CD4-positive, alpha-beta memory T cell (primary cell): ENCODE data around the gene ZNF282. TPM values are rescaled to one million over a fixed set of nuclear protein-coding genes. Genes with fewer than 3 reads are reported as not detected.
"Not testable (repeated sequence)": the region's sequence is repeated elsewhere in the genome, so short reads cannot be mapped to it uniquely, and the experiment has no call there.

ENCODE experiments used
- CTCF ChIA-PET: fragments of 350-600 bp; sonication (Branson Sonifier 250); formaldehyde crosslinking; loops from one replicate; lab custom pipeline; 2021; ENCODE audit warnings: inconsistent platforms; ENCODE audit not compliant: partially characterized antibody; lab: Charles Lee
- POLR2A ChIA-PET: fragments of 350-600 bp; sonication (Branson Sonifier 250); formaldehyde crosslinking; loops from one replicate; lab custom pipeline; 2021; ENCODE audit not compliant: partially characterized antibody; lab: Charles Lee
- DNase-seq, 5 donors: peaks; one replicate each; pipeline versions ENCODE4 v3.0.0 to v3.0.0-alpha.2; 2020 to 2022; ENCODE audit warnings: mixed read lengths in 1 of 5
- H3K27ac ChIP-seq: one replicate; pipeline ENCODE4 v1.7.0; 2013; ENCODE audit warnings: low read depth, low read length
- H3K27me3 ChIP-seq: 2 replicates; pipeline ENCODE4 v1.7.0; 2013; ENCODE audit warnings: mild to moderate bottlenecking, low read length, moderate library complexity; ENCODE audit not compliant: insufficient read depth
- H3K36me3 ChIP-seq: 2 replicates; pipeline ENCODE4 v1.7.0; 2013; ENCODE audit warnings: mild to moderate bottlenecking, low read length, moderate library complexity; ENCODE audit not compliant: insufficient read depth
- H3K4me1 ChIP-seq: 2 replicates; pipeline ENCODE4 v1.7.0; 2013; ENCODE audit warnings: mild to moderate bottlenecking, low read length, moderate library complexity; ENCODE audit not compliant: insufficient read depth
- H3K4me3 ChIP-seq, 2 donors: one replicate each; pipeline ENCODE4 v1.7.0; 2013; ENCODE audit warnings: low read length in 2 of 2, mild to moderate bottlenecking in 1 of 2
- H3K9me3 ChIP-seq, 2 donors: one replicate each; pipeline ENCODE4 v1.7.0; 2013; ENCODE audit warnings: low read length in 2 of 2, control low read depth in 1 of 2; ENCODE audit not compliant: control insufficient read depth in 1 of 2
- H3K27ac Mint-ChIP-seq, 7 donors: one replicate each; pipeline ENCODE4 v1.8.0; 2020 to 2021; ENCODE audit warnings: mixed read lengths in 7 of 7, mild to moderate bottlenecking in 6 of 7, inconsistent platforms in 3 of 7, moderate library complexity in 3 of 7
- H3K27me3 Mint-ChIP-seq, 2 donors: one replicate each; pipeline ENCODE4 v1.8.0; 2020 to 2021; ENCODE audit warnings: mixed read lengths in 2 of 2
- H3K36me3 Mint-ChIP-seq, 2 donors: one replicate each; pipeline ENCODE4 v1.8.0; 2020 to 2021; ENCODE audit warnings: mixed read lengths in 2 of 2, inconsistent platforms in 1 of 2, mild to moderate bottlenecking in 1 of 2
- H3K4me1 Mint-ChIP-seq, 4 donors: one replicate each; pipeline ENCODE4 v1.8.0; 2020 to 2021; ENCODE audit warnings: mixed read lengths in 4 of 4, mild to moderate bottlenecking in 1 of 4
- H3K4me3 Mint-ChIP-seq, 8 donors: one replicate each; pipeline ENCODE4 v1.8.0; 2020 to 2021; ENCODE audit warnings: mixed read lengths in 8 of 8, mild to moderate bottlenecking in 7 of 8, moderate library complexity in 6 of 8, inconsistent platforms in 3 of 8
- H3K9me3 Mint-ChIP-seq, 8 donors: one replicate each; pipeline ENCODE4 v1.8.0; 2020 to 2021; ENCODE audit warnings: mixed read lengths in 8 of 8, mild to moderate bottlenecking in 5 of 8, inconsistent platforms in 3 of 8, moderate library complexity in 1 of 8
- intact Hi-C: fragments of 100-400 bp; cut with micrococcal nuclease; formaldehyde crosslinking; loops from one replicate; pipeline ENCODE4 v1.15.1; 2023
- polyA plus RNA-seq, 2 donors: library from polyadenylated mRNA; unstranded; fragments of 300-500 nt; fragmentation: Illumina TruSeq; gene quantifications; one replicate each; pipeline ENCODE4 v1.2.3, GENCODE V29; 2021
- total RNA-seq, 2 experiments: library from RNA; stranded (reverse); gene quantifications; one replicate each; pipeline ENCODE4 v1.2.3, GENCODE V29; 2021

Gene ZNF282
- total and polyA plus RNA-seq, 4 experiments from 2014 or later = 0.13 to 20.7 (median 10.5) TPM

DNA sequence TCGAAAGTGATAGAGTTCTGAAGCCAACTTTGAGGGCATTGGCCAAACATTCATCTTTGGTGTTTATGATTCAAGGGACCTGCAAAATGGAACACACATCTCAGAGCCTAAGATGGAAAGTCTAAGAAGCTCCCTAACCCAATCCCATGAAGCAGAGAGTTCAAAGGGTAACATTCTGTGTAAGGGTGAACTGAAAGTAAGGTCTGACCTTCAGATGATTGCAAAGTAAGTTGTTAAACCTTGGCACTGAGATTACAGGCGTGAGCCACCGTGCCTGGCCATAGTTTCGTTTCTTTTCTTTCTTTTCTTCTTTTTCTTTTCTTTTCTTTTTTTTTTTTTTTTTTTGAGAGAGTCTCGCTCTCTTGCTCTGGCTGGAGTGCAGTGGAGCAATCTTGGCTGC is 46.4 kb downstream of the ZNF282 start:
- DNase-seq = no peak
- intact Hi-C loops = no loop called here
- no peak overlapping the region for H3K4me3 ChIP-seq
- H3K9me3 ChIP-seq = no peaks in the 10 kb centered on the region
- Mint-ChIP-seq H3K9me3 (peaks cover 0 to 7% (median 0%) of the 10 kb centered on the region in 8 donors), H3K4me3 (peak overlapping the region in 7 of 8 donors; percentile 8 to 70 (median 50)), H3K27me3 (peaks cover 2 to 3% of the 10 kb centered on the region in 2 donors), H3K4me1 (peaks cover 33 to 53% (median 44%) of the 10 kb centered on the region in 4 donors), H3K36me3 (peaks cover 5 to 6% of the 10 kb centered on the region in 2 donors), H3K27ac (peak overlapping the region in 1 of 7 donors; percentile 68)
- no peaks in the 10 kb centered on the region for H3K27me3 ChIP-seq
- H3K4me1 ChIP-seq = peaks cover 26% of the 10 kb centered on the region
- H3K27ac ChIP-seq = no peak overlapping the region
- POLR2A ChIA-PET = interaction anchor here (0.7 to 2.4 kb wide), 3 partner anchors 20 to 1164 kb away, joined by 3 to 13 read pairs (median 3); partner anchors contain the start of gene ZNF783
- CTCF ChIA-PET = interaction anchor here (2.5 kb wide), 2 partner anchors 20 to 43 kb away, joined by 9 to 13 read pairs; partner anchors contain the start of gene ZNF783
- H3K36me3 ChIP-seq = no peaks in the 10 kb centered on the region

DNA sequence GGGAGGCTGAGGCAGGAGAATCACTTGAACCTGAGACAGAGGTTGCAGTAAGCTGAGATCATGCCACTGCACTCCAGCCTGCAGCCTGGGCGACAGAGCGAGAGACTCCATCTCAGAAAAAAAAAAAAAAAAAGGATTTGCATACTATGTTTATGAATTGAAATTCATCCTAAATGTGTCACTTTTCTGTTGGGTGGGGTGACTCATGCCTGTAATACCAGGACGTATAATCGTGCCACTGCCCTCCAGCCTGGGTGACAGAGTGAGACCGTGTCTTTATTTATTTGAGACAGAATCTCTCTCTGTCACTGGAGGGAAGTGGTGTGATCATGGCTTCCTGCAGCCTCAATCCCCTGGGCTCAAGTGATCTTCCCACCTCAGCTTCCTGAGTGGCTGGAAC is 49.9 kb downstream of the ZNF282 start:
- peaks cover 0 to 7% (median 0%) of the 10 kb centered on the region in 8 donors for H3K9me3 Mint-ChIP-seq
- H3K27me3 ChIP-seq = no peaks in the 10 kb centered on the region
- ChIA-PET POLR2A (no interaction called here), CTCF (no interaction called here)
- intact Hi-C loops = no loop called here
- no peak for DNase-seq
- H3K4me3 Mint-ChIP-seq = no peak overlapping the region
- H3K4me1 Mint-ChIP-seq = peaks cover 34 to 54% (median 39%) of the 10 kb centered on the region in 4 donors
- H3K36me3 ChIP-seq = peaks cover under 1% of the 10 kb centered on the region
- no peaks in the 10 kb centered on the region for H3K27me3 Mint-ChIP-seq
- no peaks in the 10 kb centered on the region for H3K9me3 ChIP-seq
- no peak overlapping the region for H3K4me3 ChIP-seq
- H3K27ac ChIP-seq = no peak overlapping the region
- peaks cover 20% of the 10 kb centered on the region for H3K4me1 ChIP-seq
- peaks cover 5 to 12% of the 10 kb centered on the region in 2 donors for H3K36me3 Mint-ChIP-seq
- peak overlapping the region in 2 of 7 donors; percentile 15 to 60 for H3K27ac Mint-ChIP-seq

- H3K9me3 Mint-ChIP-seq = peaks cover 0 to 7% (median 0%) of the 10 kb centered on the region in 8 donors
- Histone ChIP-seq H3K27ac (no peak overlapping the region), H3K36me3 (peaks cover 5% of the 10 kb centered on the region), H3K4me1 (peaks cover 15% of the 10 kb centered on the region), H3K27me3 (no peaks in the 10 kb centered on the region), H3K9me3 (no peaks in the 10 kb centered on the region), H3K4me3 (no peak overlapping the region)
- peaks cover 29 to 49% (median 35%) of the 10 kb centered on the region in 4 donors for H3K4me1 Mint-ChIP-seq
- ChIA-PET CTCF (no interaction called here), POLR2A (no interaction called here)
- no peaks in the 10 kb centered on the region for H3K27me3 Mint-ChIP-seq
- no peak for DNase-seq
- peak overlapping the region in 4 of 7 donors; percentile 15 to 69 (median 56) for H3K27ac Mint-ChIP-seq
- peaks cover 10 to 17% of the 10 kb centered on the region in 2 donors for H3K36me3 Mint-ChIP-seq
- intact Hi-C loops = no loop called here
- peak overlapping the region in 1 of 8 donors; percentile 17 for H3K4me3 Mint-ChIP-seq
Observed at GRCh38 chr7:149245744-149246143, 50.4 kb downstream of the ZNF282 start.

GRCh38 chr7:149248777-149249176 is 53.4 kb downstream of the ZNF282 start:
- H3K27ac ChIP-seq = no peak overlapping the region
- H3K36me3 ChIP-seq = peaks cover 30% of the 10 kb centered on the region
- no peak overlapping the region for H3K4me3 ChIP-seq
- H3K9me3 Mint-ChIP-seq = no peaks in the 10 kb centered on the region
- peak overlapping the region in 4 of 7 donors; percentile 10 to 62 (median 55) for H3K27ac Mint-ChIP-seq
- CTCF ChIA-PET = no interaction called here
- intact Hi-C loops = no loop called here
- H3K27me3 ChIP-seq = no peaks in the 10 kb centered on the region
- H3K27me3 Mint-ChIP-seq = no peaks in the 10 kb centered on the region
- H3K36me3 Mint-ChIP-seq = peaks cover 16 to 37% of the 10 kb centered on the region in 2 donors
- H3K4me1 Mint-ChIP-seq = peaks cover 20 to 32% (median 26%) of the 10 kb centered on the region in 4 donors
- POLR2A ChIA-PET = interaction anchor here (1.6 kb wide), 1 partner anchor 13 kb away, joined by 5 read pairs; the partner anchor contains the start of gene ZNF783
- peaks cover 4% of the 10 kb centered on the region for H3K4me1 ChIP-seq
- H3K4me3 Mint-ChIP-seq = no peak overlapping the region
- DNase-seq = no peak
- no peaks in the 10 kb centered on the region for H3K9me3 ChIP-seq

DNA sequence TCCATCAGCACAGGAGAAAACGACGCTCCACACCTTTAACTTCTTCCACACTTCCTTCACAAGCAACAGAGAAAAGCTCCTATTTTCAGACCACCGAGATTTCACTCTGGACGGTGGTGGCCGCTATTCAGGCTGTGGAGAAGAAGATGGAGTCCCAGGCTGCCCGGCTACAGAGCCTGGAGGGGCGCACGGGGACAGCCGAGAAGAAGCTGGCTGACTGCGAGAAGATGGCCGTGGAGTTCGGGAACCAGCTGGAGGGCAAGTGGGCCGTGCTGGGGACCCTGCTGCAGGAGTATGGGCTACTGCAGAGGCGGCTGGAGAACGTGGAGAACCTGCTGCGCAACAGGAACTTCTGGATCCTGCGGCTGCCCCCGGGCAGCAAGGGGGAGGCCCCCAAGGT is 54.8 kb downstream of the ZNF282 start:
- H3K27ac Mint-ChIP-seq, POLR2A ChIA-PET, intact Hi-C loops, DNase-seq, H3K4me3 Mint-ChIP-seq, H3K9me3 ChIP-seq, H3K4me1 ChIP-seq, H3K9me3 Mint-ChIP-seq, H3K27me3 ChIP-seq, H3K27ac ChIP-seq, H3K4me3 ChIP-seq, H3K27me3 Mint-ChIP-seq: not testable (repeated sequence)
- Mint-ChIP-seq H3K4me1 (peaks cover 16 to 24% (median 21%) of the 10 kb centered on the region in 4 donors), H3K36me3 (peaks cover 16 to 42% of the 10 kb centered on the region in 2 donors)
- CTCF ChIA-PET = interaction anchor here (1.4 kb wide), 1 partner anchor 12 kb away, joined by 4 read pairs; the partner anchor contains the start of gene ZNF783
- H3K36me3 ChIP-seq = peaks cover 38% of the 10 kb centered on the region

GRCh38 chr7:149251518-149251917 is 56.2 kb downstream of the ZNF282 start:
- intact Hi-C loops, H3K27ac Mint-ChIP-seq, H3K4me1 ChIP-seq, H3K4me3 ChIP-seq, H3K27ac ChIP-seq, H3K27me3 Mint-ChIP-seq, H3K9me3 ChIP-seq, H3K27me3 ChIP-seq, H3K4me3 Mint-ChIP-seq, H3K9me3 Mint-ChIP-seq, DNase-seq: not testable (repeated sequence)
- Mint-ChIP-seq H3K4me1 (peaks cover 9 to 15% (median 12%) of the 10 kb centered on the region in 4 donors), H3K36me3 (peaks cover 16 to 51% of the 10 kb centered on the region in 2 donors)
- CTCF ChIA-PET = interaction anchor here (2.7 kb wide), 1 partner anchor 10 kb away, joined by 15 read pairs; the partner anchor contains the start of gene ZNF783
- POLR2A ChIA-PET = interaction anchor here (2.2 kb wide), 1 partner anchor 10 kb away, joined by 8 read pairs; the partner anchor contains the start of gene ZNF783
- peaks cover 38% of the 10 kb centered on the region for H3K36me3 ChIP-seq

DNA sequence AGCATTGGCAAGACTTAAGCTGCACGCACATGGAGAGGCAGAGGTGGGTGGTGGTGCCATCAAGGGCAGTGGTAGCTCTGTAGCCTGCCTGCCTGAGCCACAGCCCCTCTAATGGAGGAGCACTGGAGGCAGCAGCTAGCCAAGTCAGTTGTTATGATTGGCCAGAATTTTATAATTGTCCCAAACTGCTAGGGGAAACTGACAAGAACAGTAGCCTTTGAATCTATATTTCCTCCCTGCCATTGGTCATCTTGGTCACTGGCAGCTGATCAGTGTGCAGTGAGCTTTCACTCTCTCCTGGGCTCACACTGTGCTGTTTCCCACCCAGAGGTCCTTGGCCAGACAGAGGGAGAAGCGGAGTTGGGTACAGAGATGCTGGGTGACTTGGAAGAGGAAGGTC is 57.0 kb downstream of the ZNF282 start:
- Mint-ChIP-seq H3K27me3 (no peaks in the 10 kb centered on the region), H3K4me3 (no peak overlapping the region), H3K9me3 (no peaks in the 10 kb centered on the region), H3K27ac (peak overlapping the region in 1 of 7 donors; percentile 29), H3K36me3 (peaks cover 16 to 51% of the 10 kb centered on the region in 2 donors), H3K4me1 (peaks cover 9 to 15% (median 12%) of the 10 kb centered on the region in 4 donors)
- H3K27ac ChIP-seq = no peak overlapping the region
- peaks cover 38% of the 10 kb centered on the region for H3K36me3 ChIP-seq
- no peaks in the 10 kb centered on the region for H3K27me3 ChIP-seq
- no peak for DNase-seq
- no peak overlapping the region for H3K4me3 ChIP-seq
- intact Hi-C loops = no loop called here
- ChIA-PET CTCF (interaction anchor here (0.8 to 2.7 kb wide), 2 partner anchors 9 to 32 kb away, joined by 4 to 15 read pairs; partner anchors contain the start of gene ZNF783), POLR2A (interaction anchor here (2.2 kb wide), 1 partner anchor 9 kb away, joined by 8 read pairs; the partner anchor contains the start of gene ZNF783)
- no peaks in the 10 kb centered on the region for H3K9me3 ChIP-seq
- H3K4me1 ChIP-seq = peaks cover 4% of the 10 kb centered on the region
